Mesothelial cell of epicardium (in vitro differentiated cells): Measurements from ENCODE around the gene C1QTNF1. TPM values are rescaled to one million over a fixed set of nuclear protein-coding genes. Genes with fewer than 3 reads are reported as not detected.

Experiments
- DNase-seq, 2 experiments: peaks; one replicate each; pipeline ENCODE4 v3.0.0; 2021; ENCODE audit warnings: low spot score in 2 of 2; ENCODE audit not compliant: unreplicated experiment in 2 of 2
- H3K27ac Mint-ChIP-seq: 2 replicates; pipeline ENCODE4 v1.8.0; 2021; ENCODE audit warnings: mixed read lengths
- H3K27me3 Mint-ChIP-seq: 2 replicates; pipeline ENCODE4 v1.8.0; 2021; ENCODE audit warnings: low read depth, mixed read lengths
- H3K36me3 Mint-ChIP-seq: 2 replicates; pipeline ENCODE4 v1.8.0; 2021; ENCODE audit warnings: mixed read lengths
- H3K4me1 Mint-ChIP-seq: 2 replicates; pipeline ENCODE4 v1.8.0; 2021; ENCODE audit warnings: mixed read lengths
- H3K4me3 Mint-ChIP-seq: 2 replicates; pipeline ENCODE4 v1.8.0; 2021; ENCODE audit warnings: mild to moderate bottlenecking, moderate library complexity, mixed read lengths
- H3K9me3 Mint-ChIP-seq: 2 replicates; pipeline ENCODE4 v1.8.0; 2021; ENCODE audit warnings: mixed read lengths
- CTCF ChIP-seq: fragments of 200-600 bp; sonication (generic); IDR thresholded peaks from one replicate; pipeline ENCODE4 v1.5.0; 2021; ENCODE audit warnings: antibody characterized with exemption; ENCODE audit not compliant: unreplicated experiment
- total RNA-seq: library from RNA; stranded (reverse); gene quantifications from 3 replicates; pipeline ENCODE4 v1.2.1, GENCODE V29; 2021

Gene C1QTNF1
- total RNA-seq, 1 donor from 2014 or later = 22.1 TPM

- Mint-ChIP-seq H3K36me3 (peaks cover 15% of the 10 kb centered on the region), H3K4me3 (no peak overlapping the region), H3K27me3 (no peaks in the 10 kb centered on the region), H3K4me1 (peaks cover 1% of the 10 kb centered on the region), H3K27ac (no peak overlapping the region), H3K9me3 (no peaks in the 10 kb centered on the region)
- no peak for DNase-seq
- TF ChIP-seq CTCF = no peak
Measured at GRCh38 chr17:79085154-79085920, 61.4 kb downstream of the C1QTNF1 start.

- no peaks in the 10 kb centered on the region for H3K9me3 Mint-ChIP-seq
- DNase-seq = no peak
- no peaks in the 10 kb centered on the region for H3K27me3 Mint-ChIP-seq
- peaks cover 9% of the 10 kb centered on the region for H3K36me3 Mint-ChIP-seq
- H3K4me3 Mint-ChIP-seq = no peak overlapping the region
- no peak for TF ChIP-seq CTCF
- H3K4me1 Mint-ChIP-seq = peaks cover 7% of the 10 kb centered on the region
- H3K27ac Mint-ChIP-seq = no peak overlapping the region
Measured at GRCh38 chr17:79085921-79086551, 62.1 kb downstream of the C1QTNF1 start.

- Mint-ChIP-seq H3K9me3 (no peaks in the 10 kb centered on the region), H3K4me1 (peaks cover 7% of the 10 kb centered on the region), H3K36me3 (peaks cover 4% of the 10 kb centered on the region), H3K27me3 (no peaks in the 10 kb centered on the region), H3K27ac (no peak overlapping the region), H3K4me3 (no peak overlapping the region)
- no peak for DNase-seq
- no peak for TF ChIP-seq CTCF
Measured at GRCh38 chr17:79086609-79087427, 62.8 kb downstream of the C1QTNF1 start.

GRCh38 chr17:79087428-79088143 lies 63.6 kb downstream of the C1QTNF1 start:
- Mint-ChIP-seq H3K27me3 (no peaks in the 10 kb centered on the region), H3K4me1 (peaks cover 7% of the 10 kb centered on the region), H3K36me3 (no peaks in the 10 kb centered on the region), H3K9me3 (no peaks in the 10 kb centered on the region), H3K27ac (no peak overlapping the region), H3K4me3 (no peak overlapping the region)
- TF ChIP-seq CTCF = peak; percentile 93
- peak; percentile 60 to 89 for DNase-seq

DNA sequence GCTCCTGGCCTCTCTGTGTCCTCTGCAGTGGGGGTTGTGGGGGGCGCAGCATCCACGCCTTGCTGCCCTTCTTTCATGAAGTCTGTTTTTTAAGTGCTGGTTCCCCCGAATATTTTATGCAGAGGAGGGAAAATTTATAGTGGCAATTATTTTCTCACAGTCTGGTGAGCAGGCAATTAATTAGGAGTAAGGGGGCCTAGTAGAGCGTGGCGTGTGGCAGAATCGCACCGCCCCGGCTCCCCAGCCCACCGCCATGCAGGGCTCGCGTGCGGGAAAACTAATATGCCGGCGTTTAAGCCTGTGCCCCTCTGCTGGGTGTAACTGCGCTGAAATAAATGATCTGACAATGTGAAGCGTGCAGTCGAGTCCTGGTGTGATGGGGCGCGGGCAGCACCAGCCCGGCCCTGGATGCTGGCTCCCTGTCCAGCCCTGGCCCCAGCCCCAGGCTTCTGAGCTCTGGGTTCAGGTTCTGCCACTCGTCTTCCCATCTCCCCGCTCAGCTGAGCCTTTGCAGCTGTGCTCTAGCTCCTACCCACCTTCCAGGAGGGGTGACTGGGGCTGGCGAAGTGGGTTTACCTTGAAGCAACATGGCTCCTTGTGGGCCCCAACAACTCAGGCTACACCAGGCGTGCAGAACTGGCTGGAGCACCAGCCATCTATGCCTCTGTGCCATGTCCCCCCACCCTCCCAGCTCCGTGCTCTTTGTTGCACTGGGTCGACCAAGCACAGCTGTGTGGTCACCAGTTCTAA lies 64.5 kb downstream of the C1QTNF1 start:
- Mint-ChIP-seq H3K27ac (no peak overlapping the region), H3K9me3 (no peaks in the 10 kb centered on the region), H3K4me1 (peaks cover 7% of the 10 kb centered on the region), H3K27me3 (peaks cover 2% of the 10 kb centered on the region), H3K36me3 (no peaks in the 10 kb centered on the region), H3K4me3 (no peak overlapping the region)
- no peak for TF ChIP-seq CTCF
- no peak for DNase-seq
